HG03521 (cell line): Measurements from ENCODE around the gene TRERF1.

Experiments
- ATAC-seq: cut with Tn5 transposase; IDR thresholded peaks from one replicate; pipeline ENCODE4 v1.9.1; 2021; ENCODE audit warnings: mild to moderate bottlenecking, moderate library complexity; ENCODE audit not compliant: unreplicated experiment

Gene TRERF1

GRCh38 chr6:42176981-42177380, 274.7 kb downstream of the TRERF1 start:
- no peak for ATAC-seq

GRCh38 chr6:42175860-42176259, 275.9 kb downstream of the TRERF1 start:
- no peak for ATAC-seq
